Glutamatergic neuron (in vitro differentiated cells): ENCODE data around the gene HCRT. TPM values are rescaled to one million over a fixed set of nuclear protein-coding genes. Genes with fewer than 3 reads are reported as not detected.
A peak's percentile ranks its signal among the peaks of the same experiment; 100 is the strongest.

Experiments used
- DNase-seq: peaks from one replicate; pipeline ENCODE4 v3.0.0; 2022
- H3K27ac Mint-ChIP-seq: one replicate; pipeline ENCODE4 v1.8.0; 2020; ENCODE audit warnings: mild to moderate bottlenecking, mixed read lengths, inconsistent platforms; ENCODE audit not compliant: unreplicated experiment
- H3K27me3 Mint-ChIP-seq: one replicate; pipeline ENCODE4 v1.8.0; 2020; ENCODE audit warnings: mild to moderate bottlenecking, moderate library complexity, mixed read lengths, inconsistent platforms; ENCODE audit not compliant: unreplicated experiment
- H3K36me3 Mint-ChIP-seq: one replicate; pipeline ENCODE4 v1.8.0; 2020; ENCODE audit warnings: mild to moderate bottlenecking, mixed read lengths, inconsistent platforms; ENCODE audit not compliant: unreplicated experiment
- H3K4me1 Mint-ChIP-seq: one replicate; pipeline ENCODE4 v1.8.0; 2020; ENCODE audit warnings: mild to moderate bottlenecking, low read depth, mixed read lengths, inconsistent platforms; ENCODE audit not compliant: unreplicated experiment
- H3K4me3 Mint-ChIP-seq: one replicate; pipeline ENCODE4 v1.8.0; 2020; ENCODE audit warnings: mild to moderate bottlenecking, mixed read lengths, inconsistent platforms; ENCODE audit not compliant: unreplicated experiment
- H3K9me3 Mint-ChIP-seq: one replicate; pipeline ENCODE4 v1.8.0; 2020; ENCODE audit warnings: mild to moderate bottlenecking, moderate library complexity, mixed read lengths, inconsistent platforms; ENCODE audit not compliant: unreplicated experiment
- CTCF ChIP-seq: fragments of 200-600 bp; sonication (generic); IDR thresholded peaks from one replicate; pipeline ENCODE4 v1.5.0; 2021; ENCODE audit not compliant: partially characterized antibody, unreplicated experiment
- total RNA-seq: library from RNA; stranded (reverse); fragmentation: NEBNext Ultra II Directional; extraction: Animal tissue kit (Norgen Biotek cat#: 25700); gene quantifications from one replicate; pipeline ENCODE4 v1.2.1, GENCODE V29; 2021; ENCODE audit not compliant: unreplicated experiment

The HCRT gene
- total RNA-seq, 1 donor from 2014 or later: not detected

- H3K27ac Mint-ChIP-seq: no peak overlapping the region
- peaks cover 3% of the 10 kb centered on the region for H3K4me1 Mint-ChIP-seq
- no peaks in the 10 kb centered on the region for H3K36me3 Mint-ChIP-seq
- peaks cover 16% of the 10 kb centered on the region for H3K27me3 Mint-ChIP-seq
- no peak for DNase-seq
- TF ChIP-seq CTCF: no peak
- no peak overlapping the region for H3K4me3 Mint-ChIP-seq
- peaks cover 2% of the 10 kb centered on the region for H3K9me3 Mint-ChIP-seq
These were observed 21.4 kb downstream of the HCRT start for GRCh38 chr17:42163696-42164407.

GRCh38 chr17:42163113-42163512, 22.1 kb downstream of the HCRT start:
- H3K4me3 Mint-ChIP-seq: no peak overlapping the region
- H3K9me3 Mint-ChIP-seq: peaks cover 2% of the 10 kb centered on the region
- no peak for DNase-seq
- TF ChIP-seq CTCF: peak; percentile 55
- peaks cover 3% of the 10 kb centered on the region for H3K4me1 Mint-ChIP-seq
- H3K36me3 Mint-ChIP-seq: no peaks in the 10 kb centered on the region
- peaks cover 13% of the 10 kb centered on the region for H3K27me3 Mint-ChIP-seq
- H3K27ac Mint-ChIP-seq: no peak overlapping the region

- H3K4me1 Mint-ChIP-seq: peaks cover 7% of the 10 kb centered on the region
- peaks cover 3% of the 10 kb centered on the region for H3K27me3 Mint-ChIP-seq
- no peak for TF ChIP-seq CTCF
- peaks cover 2% of the 10 kb centered on the region for H3K9me3 Mint-ChIP-seq
- H3K27ac Mint-ChIP-seq: no peak overlapping the region
- H3K36me3 Mint-ChIP-seq: no peaks in the 10 kb centered on the region
- no peak for DNase-seq
- no peak overlapping the region for H3K4me3 Mint-ChIP-seq
These were observed 24.7 kb downstream of the HCRT start for GRCh38 chr17:42160531-42160910.

- H3K4me1 Mint-ChIP-seq: peaks cover 7% of the 10 kb centered on the region
- no peak for DNase-seq
- H3K27ac Mint-ChIP-seq: no peak overlapping the region
- H3K4me3 Mint-ChIP-seq: no peak overlapping the region
- H3K36me3 Mint-ChIP-seq: no peaks in the 10 kb centered on the region
- no peak for TF ChIP-seq CTCF
- H3K9me3 Mint-ChIP-seq: peaks cover 2% of the 10 kb centered on the region
- peaks cover under 1% of the 10 kb centered on the region for H3K27me3 Mint-ChIP-seq
These were observed 25.3 kb downstream of the HCRT start for GRCh38 chr17:42159796-42160530.

GRCh38 chr17:42155614-42156045, 29.6 kb downstream of the HCRT start:
- H3K27me3 Mint-ChIP-seq: peaks cover 2% of the 10 kb centered on the region
- DNase-seq: no peak
- H3K27ac Mint-ChIP-seq: peak overlapping the region; percentile 77
- no peaks in the 10 kb centered on the region for H3K36me3 Mint-ChIP-seq
- peaks cover 4% of the 10 kb centered on the region for H3K9me3 Mint-ChIP-seq
- H3K4me1 Mint-ChIP-seq: peaks cover 8% of the 10 kb centered on the region
- H3K4me3 Mint-ChIP-seq: peak overlapping the region; percentile 99
- TF ChIP-seq CTCF: no peak
